K562 (cell line): ENCODE results near the gene SLC22A15. TPM values are rescaled to one million over a fixed set of nuclear protein-coding genes. Genes with fewer than 3 reads are reported as not detected.

ENCODE experiments used
- CC2D1A ChIP-seq: fragments of 450-650 bp; IDR thresholded peaks from 2 replicates; pipeline ENCODE4 v1.6.1; 2017; ENCODE audit warnings: mild to moderate bottlenecking
- CXXC5 ChIP-seq: fragments of 250-450 bp; sonication (Bioruptor Pico); IDR thresholded peaks from 2 replicates; pipeline ENCODE4 v1.8.0; 2022; ENCODE audit warnings: inconsistent platforms, mild to moderate bottlenecking, moderate library complexity
- GATA2 ChIP-seq: sonication (generic); formaldehyde crosslinking; IDR thresholded peaks from 2 replicates; pipeline ENCODE4 v1.4.0; 2020; ENCODE audit warnings: mild to moderate bottlenecking, missing genetic modification reagents
- HLTF ChIP-seq: fragments of 450-650 bp; IDR thresholded peaks from 2 replicates; pipeline ENCODE4 v1.6.1; 2016
- HMGN3 ChIP-seq: IDR thresholded peaks from 2 replicates; pipeline ENCODE4 v1.6.1; 2011; ENCODE audit warnings: borderline replicate concordance, low read depth, mild to moderate bottlenecking, mixed read lengths, low read length; ENCODE audit not compliant: insufficient read length; ENCODE audit errors: extremely low read depth
- HNRNPLL ChIP-seq: fragments of 200-400 bp; formaldehyde crosslinking; IDR thresholded peaks from 2 replicates; pipeline ENCODE4 v1.6.1; 2017; ENCODE audit warnings: low read length, low read depth, mild to moderate bottlenecking; ENCODE audit not compliant: poor library complexity, severe bottlenecking
- KDM4B ChIP-seq, 2 experiments: fragments of 450-650 bp in 1 of 2; sonication (generic) in 1 of 2; IDR thresholded peaks; 2 replicates each; pipeline ENCODE4 v1.6.1; 2016 to 2017; ENCODE audit warnings: borderline replicate concordance in 2 of 2, antibody characterized with exemption in 1 of 2, low read depth in 1 of 2, mild to moderate bottlenecking in 1 of 2
- MTF1 ChIP-seq: fragments of 250-450 bp; sonication (Bioruptor Pico); IDR thresholded peaks from 2 replicates; pipeline ENCODE4 v1.9.0; 2021; ENCODE audit warnings: moderate library complexity, mild to moderate bottlenecking, inconsistent platforms, borderline replicate concordance
- NR3C1 ChIP-seq: sonication (generic); formaldehyde crosslinking; IDR thresholded peaks from 2 replicates; pipeline ENCODE4 v1.8.1; 2022; ENCODE audit warnings: missing genetic modification reagents
- NRF1 ChIP-seq, 2 experiments: fragments of 450-650 bp; IDR thresholded peaks in 1 of 2; conservative IDR thresholded peaks in 1 of 2; 2 replicates each; pipeline ENCODE4 v1.6.1; 2014; ENCODE audit warnings: mild to moderate bottlenecking in 2 of 2
- PHF21A ChIP-seq: fragments of 450-650 bp; IDR thresholded peaks from 2 replicates; pipeline ENCODE4 v1.6.1; 2017; ENCODE audit warnings: low read depth, borderline replicate concordance
- RB1 ChIP-seq: fragments of 450-650 bp; IDR thresholded peaks from 2 replicates; pipeline ENCODE4 v1.6.1; 2017; ENCODE audit warnings: low read depth, mild to moderate bottlenecking
- STAT5A ChIP-seq: IDR thresholded peaks from 2 replicates; pipeline ENCODE4 v1.6.1; 2012; ENCODE audit warnings: low read length, inconsistent platforms, borderline replicate concordance
- ZNF766 ChIP-seq: fragments of 200-800 bp; sonication (Bioruptor generic); conservative IDR thresholded peaks from 2 replicates; pipeline ENCODE4 v1.6.1; 2016; ENCODE audit warnings: missing genetic modification characterization, missing compliant biosample characterization
- polyA plus RNA-seq, 8 experiments: library from polyadenylated mRNA; depleted of rRNA in 4 of 8; stranded (reverse) in 5 of 8; unstranded in 3 of 8; fragments of >200 nt; fragmentation: Nextera tagmentation in 2 of 8; fragmentation: Illumina TruSeq in 1 of 8; extraction: Ambion mirVana in 2 of 8; extraction: Trizol in 1 of 8; gene quantifications; 2 replicates each; pipeline versions ENCODE4 v1.2.1 to v1.2.3, GENCODE V29; 2011 to 2014; ENCODE audit warnings: inconsistent platforms in 1 of 8, missing spikeins in 1 of 8
- total RNA-seq, 7 experiments: library from RNA; depleted of rRNA in 6 of 7; stranded (reverse); fragments of >200 nt in 6 of 7; fragmentation: Illumina TruSeq in 2 of 7; extraction: Trizol in 2 of 7; gene quantifications; 2 replicates each; pipeline versions ENCODE4 v1.2.1 to v1.2.3, GENCODE V29; 2011 to 2021; ENCODE audit warnings: low replicate concordance in 1 of 7
- TF ChIP-seq, protein P1 (sequence below), 2 experiments: IDR thresholded peaks; 2 replicates each; pipeline ENCODE4 v1.6.1; 2011; ENCODE audit warnings: borderline replicate concordance in 1 of 2, control low read depth in 1 of 2, low read depth in 1 of 2, low read length in 1 of 2, mild to moderate bottlenecking in 1 of 2, mixed read lengths in 1 of 2, moderate library complexity in 1 of 2; ENCODE audit not compliant: insufficient read depth in 1 of 2, insufficient read length in 1 of 2, poor library complexity in 1 of 2, severe bottlenecking in 1 of 2; ENCODE audit errors: extremely low read depth in 1 of 2
- TF ChIP-seq, protein P2 (sequence below): fragments of 450-650 bp; IDR thresholded peaks from 2 replicates; pipeline ENCODE4 v1.6.1; 2018; ENCODE audit not compliant: partially characterized antibody
- TF ChIP-seq, protein P3 (sequence below): fragments of 450-650 bp; IDR thresholded peaks from 2 replicates; pipeline ENCODE4 v1.7.0; 2016; ENCODE audit warnings: borderline replicate concordance
- TF ChIP-seq, protein P4 (sequence below): IDR thresholded peaks from 2 replicates; pipeline ENCODE4 v1.6.1; 2016; ENCODE audit warnings: missing genetic modification characterization, missing compliant biosample characterization

The SLC22A15 gene
- total and polyA plus RNA-seq, 9 of the 15 experiments (the other 6 are each of a cell fraction or from before 2014, with no cell fraction given), result 0.24 to 2.7 (median 1.2) TPM

DNA sequence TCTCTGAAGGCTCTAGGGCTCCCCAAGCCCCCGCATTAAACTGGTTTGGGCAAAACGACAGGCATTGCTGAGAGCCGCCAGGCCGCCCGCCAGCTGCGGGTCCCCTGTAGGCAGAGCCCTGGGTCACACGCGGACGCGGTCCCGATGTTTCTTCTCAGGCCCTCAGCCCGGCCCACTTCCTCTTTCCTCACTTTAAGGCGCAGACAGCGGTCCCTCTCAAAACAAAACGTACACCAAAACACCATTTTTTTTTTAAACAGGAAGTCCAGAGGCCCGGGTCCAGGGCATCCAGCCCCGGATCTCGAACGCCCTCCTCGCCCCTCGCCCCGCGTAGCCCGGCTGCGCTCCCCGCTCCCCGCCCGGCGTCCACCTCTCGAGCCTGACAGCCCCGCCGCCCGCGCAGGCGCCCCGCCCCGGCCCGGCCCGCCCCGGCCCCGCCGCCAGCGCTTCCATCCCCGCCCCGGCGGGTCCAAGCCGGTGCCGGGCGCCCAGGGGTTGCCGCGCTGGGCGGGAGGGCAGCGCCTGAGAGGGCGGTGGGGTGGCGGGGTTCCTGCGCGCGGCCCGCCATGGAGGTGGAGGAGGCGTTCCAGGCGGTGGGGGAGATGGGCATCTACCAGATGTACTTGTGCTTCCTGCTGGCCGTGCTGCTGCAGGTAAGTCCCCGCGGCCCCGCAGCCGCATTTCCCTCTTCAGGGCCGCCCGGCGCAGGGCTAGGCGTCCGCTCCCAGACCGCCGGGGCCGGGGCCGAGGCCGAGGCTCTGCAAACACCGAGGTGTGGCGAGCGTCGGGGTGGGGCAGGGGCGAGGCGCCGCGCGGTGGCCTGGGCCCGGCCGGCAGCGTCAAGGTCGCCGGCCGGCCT lies at the start of gene SLC22A15 (continued):
- TF ChIP-seq, protein P1, sequence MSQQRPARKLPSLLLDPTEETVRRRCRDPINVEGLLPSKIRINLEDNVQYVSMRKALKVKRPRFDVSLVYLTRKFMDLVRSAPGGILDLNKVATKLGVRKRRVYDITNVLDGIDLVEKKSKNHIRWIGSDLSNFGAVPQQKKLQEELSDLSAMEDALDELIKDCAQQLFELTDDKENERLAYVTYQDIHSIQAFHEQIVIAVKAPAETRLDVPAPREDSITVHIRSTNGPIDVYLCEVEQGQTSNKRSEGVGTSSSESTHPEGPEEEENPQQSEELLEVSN (IDR thresholded peaks at IDR 0.05; ENCODE audit: borderline replicate concordance in 1 of 2, extremely low read depth in 1 of 2, insufficient read depth in 1 of 2, insufficient read length in 1 of 2, low read depth in 1 of 2, low read length in 1 of 2, poor library complexity in 1 of 2, severe bottlenecking in 1 of 2), result peak in 1 of 2 experiments; percentile 20
- TF ChIP-seq CXXC5 (peak; percentile 49), RB1 (0 out of 2 replicates have a peak, but pooled peaks have one; percentile 33), KDM4B (IDR thresholded peaks at IDR 0.05; ENCODE audit: borderline replicate concordance in 2 of 2, low read depth in 1 of 2) (no peak), PHF21A (no peak), NRF1 (conservative IDR thresholded peaks at IDR 0.05 in 1 of 2, IDR thresholded peaks at IDR 0.05 in 1 of 2) (peak; percentile 49 to 60; a peak in 3 of 4 replicates), GATA2 (CRISPR knock-in tag) (no peak), HMGN3 (no peak), HNRNPLL (no peak), ZNF766 (CRISPR knock-in tag) (peak; percentile 72), CC2D1A (no peak), NR3C1 (CRISPR knock-in tag) (peak; percentile 38; the same call in 1 of the 2 replicates), HLTF (no peak), STAT5A (no peak), MTF1 (CRISPR knock-in tag) (no peak)
- TF ChIP-seq, protein P2, sequence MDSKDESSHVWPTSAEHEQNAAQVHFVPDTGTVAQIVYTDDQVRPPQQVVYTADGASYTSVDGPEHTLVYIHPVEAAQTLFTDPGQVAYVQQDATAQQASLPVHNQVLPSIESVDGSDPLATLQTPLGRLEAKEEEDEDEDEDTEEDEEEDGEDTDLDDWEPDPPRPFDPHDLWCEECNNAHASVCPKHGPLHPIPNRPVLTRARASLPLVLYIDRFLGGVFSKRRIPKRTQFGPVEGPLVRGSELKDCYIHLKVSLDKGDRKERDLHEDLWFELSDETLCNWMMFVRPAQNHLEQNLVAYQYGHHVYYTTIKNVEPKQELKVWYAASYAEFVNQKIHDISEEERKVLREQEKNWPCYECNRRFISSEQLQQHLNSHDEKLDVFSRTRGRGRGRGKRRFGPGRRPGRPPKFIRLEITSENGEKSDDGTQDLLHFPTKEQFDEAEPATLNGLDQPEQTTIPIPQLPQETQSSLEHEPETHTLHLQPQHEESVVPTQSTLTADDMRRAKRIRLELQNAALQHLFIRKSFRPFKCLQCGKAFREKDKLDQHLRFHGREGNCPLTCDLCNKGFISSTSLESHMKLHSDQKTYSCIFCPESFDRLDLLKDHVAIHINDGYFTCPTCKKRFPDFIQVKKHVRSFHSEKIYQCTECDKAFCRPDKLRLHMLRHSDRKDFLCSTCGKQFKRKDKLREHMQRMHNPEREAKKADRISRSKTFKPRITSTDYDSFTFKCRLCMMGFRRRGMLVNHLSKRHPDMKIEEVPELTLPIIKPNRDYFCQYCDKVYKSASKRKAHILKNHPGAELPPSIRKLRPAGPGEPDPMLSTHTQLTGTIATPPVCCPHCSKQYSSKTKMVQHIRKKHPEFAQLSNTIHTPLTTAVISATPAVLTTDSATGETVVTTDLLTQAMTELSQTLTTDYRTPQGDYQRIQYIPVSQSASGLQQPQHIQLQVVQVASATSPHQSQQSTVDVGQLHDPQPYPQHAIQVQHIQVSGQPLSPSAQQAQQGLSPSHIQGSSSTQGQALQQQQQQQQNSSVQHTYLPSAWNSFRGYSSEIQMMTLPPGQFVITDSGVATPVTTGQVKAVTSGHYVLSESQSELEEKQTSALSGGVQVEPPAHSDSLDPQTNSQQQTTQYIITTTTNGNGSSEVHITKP, result no peak
- TF ChIP-seq, protein P3, sequence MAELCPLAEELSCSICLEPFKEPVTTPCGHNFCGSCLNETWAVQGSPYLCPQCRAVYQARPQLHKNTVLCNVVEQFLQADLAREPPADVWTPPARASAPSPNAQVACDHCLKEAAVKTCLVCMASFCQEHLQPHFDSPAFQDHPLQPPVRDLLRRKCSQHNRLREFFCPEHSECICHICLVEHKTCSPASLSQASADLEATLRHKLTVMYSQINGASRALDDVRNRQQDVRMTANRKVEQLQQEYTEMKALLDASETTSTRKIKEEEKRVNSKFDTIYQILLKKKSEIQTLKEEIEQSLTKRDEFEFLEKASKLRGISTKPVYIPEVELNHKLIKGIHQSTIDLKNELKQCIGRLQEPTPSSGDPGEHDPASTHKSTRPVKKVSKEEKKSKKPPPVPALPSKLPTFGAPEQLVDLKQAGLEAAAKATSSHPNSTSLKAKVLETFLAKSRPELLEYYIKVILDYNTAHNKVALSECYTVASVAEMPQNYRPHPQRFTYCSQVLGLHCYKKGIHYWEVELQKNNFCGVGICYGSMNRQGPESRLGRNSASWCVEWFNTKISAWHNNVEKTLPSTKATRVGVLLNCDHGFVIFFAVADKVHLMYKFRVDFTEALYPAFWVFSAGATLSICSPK, result no peak
- TF ChIP-seq, protein P4, sequence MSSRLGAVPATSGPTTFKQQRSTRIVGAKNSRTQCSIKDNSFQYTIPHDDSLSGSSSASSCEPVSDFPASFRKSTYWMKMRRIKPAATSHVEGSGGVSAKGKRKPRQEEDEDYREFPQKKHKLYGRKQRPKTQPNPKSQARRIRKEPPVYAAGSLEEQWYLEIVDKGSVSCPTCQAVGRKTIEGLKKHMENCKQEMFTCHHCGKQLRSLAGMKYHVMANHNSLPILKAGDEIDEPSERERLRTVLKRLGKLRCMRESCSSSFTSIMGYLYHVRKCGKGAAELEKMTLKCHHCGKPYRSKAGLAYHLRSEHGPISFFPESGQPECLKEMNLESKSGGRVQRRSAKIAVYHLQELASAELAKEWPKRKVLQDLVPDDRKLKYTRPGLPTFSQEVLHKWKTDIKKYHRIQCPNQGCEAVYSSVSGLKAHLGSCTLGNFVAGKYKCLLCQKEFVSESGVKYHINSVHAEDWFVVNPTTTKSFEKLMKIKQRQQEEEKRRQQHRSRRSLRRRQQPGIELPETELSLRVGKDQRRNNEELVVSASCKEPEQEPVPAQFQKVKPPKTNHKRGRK (tag), result no peak
